GM12874 (cell line): ENCODE results near the gene LRRN2.

Experiments used
- TF ChIP-seq, protein P1 (sequence below): IDR thresholded peaks from 2 replicates; pipeline ENCODE4 v1.5.1; 2011; ENCODE audit warnings: low read depth, mild to moderate bottlenecking, control low read depth, low read length, moderate library complexity; ENCODE audit not compliant: insufficient read depth

The LRRN2 gene

DNA sequence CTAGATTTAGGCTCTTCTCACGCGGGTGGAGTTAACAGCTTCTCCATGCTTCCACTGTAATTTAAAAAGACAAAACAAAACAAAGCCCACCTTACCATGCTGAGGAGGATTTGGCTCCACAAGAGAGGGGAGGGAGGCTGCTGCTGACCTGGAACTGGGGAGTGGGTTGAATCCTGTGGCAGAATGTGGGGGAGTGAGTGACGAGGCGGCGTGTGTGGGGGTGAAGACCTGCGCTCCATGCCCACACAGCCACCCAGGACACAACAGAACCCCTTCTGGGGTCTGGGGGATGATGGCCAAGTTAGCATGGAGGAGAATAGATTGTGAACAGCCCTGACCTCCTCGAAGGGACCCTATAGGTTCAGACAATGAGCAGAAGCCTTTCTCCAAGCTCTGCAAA, 44.0 kb upstream of the LRRN2 start:
- TF ChIP-seq, protein P1, sequence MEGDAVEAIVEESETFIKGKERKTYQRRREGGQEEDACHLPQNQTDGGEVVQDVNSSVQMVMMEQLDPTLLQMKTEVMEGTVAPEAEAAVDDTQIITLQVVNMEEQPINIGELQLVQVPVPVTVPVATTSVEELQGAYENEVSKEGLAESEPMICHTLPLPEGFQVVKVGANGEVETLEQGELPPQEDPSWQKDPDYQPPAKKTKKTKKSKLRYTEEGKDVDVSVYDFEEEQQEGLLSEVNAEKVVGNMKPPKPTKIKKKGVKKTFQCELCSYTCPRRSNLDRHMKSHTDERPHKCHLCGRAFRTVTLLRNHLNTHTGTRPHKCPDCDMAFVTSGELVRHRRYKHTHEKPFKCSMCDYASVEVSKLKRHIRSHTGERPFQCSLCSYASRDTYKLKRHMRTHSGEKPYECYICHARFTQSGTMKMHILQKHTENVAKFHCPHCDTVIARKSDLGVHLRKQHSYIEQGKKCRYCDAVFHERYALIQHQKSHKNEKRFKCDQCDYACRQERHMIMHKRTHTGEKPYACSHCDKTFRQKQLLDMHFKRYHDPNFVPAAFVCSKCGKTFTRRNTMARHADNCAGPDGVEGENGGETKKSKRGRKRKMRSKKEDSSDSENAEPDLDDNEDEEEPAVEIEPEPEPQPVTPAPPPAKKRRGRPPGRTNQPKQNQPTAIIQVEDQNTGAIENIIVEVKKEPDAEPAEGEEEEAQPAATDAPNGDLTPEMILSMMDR, result no peak

DNA sequence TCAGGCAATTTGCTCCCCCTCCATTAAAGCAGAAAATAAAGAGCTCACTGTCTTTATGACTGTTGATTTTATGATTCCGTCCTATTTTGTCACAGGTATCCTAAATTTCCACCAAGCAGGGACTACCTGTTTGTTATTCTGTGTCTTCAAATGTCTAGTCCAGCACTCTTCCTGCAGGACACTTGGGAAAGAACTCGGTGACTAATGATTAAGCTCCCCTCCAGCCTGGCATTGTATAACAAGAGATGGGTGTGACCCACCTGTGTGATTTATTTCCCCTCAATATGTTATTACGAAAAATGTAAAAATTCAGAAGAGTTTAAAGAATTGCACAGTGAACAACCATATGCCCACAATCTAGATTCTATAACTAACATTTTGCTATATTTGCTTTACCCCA, 42.9 kb upstream of the LRRN2 start:
- TF ChIP-seq, protein P1, result no peak

DNA sequence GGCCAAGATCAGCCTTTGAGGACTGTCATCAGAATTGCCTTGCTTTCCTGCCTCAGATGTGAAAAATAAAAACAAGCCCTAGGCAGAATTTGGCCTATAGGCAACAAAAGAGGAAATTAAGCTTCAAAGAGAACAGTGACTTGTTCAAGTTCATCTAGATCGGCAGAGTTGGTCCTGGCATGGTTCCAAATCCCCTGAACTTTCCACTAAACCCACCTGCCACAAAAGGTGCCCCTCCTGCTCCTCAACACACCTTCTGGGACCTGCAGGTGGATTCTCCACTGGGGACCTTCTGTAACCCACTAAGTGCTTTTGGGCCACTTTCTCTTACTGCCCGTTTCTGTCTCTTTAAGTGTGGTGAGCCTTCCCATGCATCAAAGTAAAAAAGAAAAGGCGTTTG, 42.5 kb upstream of the LRRN2 start:
- TF ChIP-seq, protein P1, result no peak

DNA sequence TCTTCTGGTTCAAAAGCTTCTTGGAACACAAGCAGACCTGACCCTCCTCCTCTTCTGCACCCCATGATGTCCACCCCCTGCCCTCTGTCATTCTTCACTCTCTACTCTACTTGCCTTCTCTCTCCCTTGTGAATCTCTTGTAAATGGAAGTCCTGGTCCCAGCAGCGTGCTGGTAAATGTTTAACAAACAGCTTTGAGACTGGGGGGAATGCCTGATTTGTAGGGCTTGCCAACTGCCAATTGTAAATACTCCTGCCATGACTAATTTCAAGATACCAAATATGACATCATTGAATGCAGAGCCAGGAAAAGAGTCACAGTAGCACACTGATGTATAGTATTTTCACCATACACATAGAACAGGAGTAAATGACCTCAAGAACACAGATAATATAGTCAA, 40.9 kb upstream of the LRRN2 start:
- TF ChIP-seq, protein P1, result no peak

DNA sequence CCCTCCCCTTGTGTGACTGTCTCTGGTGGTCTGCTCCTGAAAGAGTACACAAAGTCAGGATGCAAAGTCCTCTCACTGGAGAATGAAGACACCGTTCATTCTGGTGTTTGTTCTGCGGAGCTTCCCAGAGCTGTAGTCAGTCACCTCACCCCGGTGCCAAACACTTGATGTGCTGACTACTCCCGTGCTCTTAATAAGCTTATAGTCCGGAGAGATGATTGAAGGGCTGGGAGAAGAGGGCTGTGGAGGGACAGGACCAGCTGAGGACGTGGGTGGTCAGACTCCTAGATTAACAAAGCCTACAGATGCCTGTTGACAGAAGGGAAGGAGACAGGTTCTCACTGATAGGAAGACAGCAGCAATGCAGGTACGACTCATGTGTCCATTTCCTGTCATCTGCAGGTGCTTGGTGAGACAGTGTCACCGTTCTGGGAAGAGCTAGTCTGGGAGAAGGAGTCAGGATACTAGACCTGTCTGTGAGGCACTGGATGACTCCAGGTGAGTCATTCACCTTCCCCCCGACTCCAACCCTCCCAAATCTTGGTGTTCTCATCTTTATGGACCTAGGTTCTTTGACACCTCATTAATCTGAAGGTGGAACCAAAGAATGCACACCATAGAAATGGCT, 40.4 kb upstream of the LRRN2 start:
- TF ChIP-seq, protein P1, result no peak

DNA sequence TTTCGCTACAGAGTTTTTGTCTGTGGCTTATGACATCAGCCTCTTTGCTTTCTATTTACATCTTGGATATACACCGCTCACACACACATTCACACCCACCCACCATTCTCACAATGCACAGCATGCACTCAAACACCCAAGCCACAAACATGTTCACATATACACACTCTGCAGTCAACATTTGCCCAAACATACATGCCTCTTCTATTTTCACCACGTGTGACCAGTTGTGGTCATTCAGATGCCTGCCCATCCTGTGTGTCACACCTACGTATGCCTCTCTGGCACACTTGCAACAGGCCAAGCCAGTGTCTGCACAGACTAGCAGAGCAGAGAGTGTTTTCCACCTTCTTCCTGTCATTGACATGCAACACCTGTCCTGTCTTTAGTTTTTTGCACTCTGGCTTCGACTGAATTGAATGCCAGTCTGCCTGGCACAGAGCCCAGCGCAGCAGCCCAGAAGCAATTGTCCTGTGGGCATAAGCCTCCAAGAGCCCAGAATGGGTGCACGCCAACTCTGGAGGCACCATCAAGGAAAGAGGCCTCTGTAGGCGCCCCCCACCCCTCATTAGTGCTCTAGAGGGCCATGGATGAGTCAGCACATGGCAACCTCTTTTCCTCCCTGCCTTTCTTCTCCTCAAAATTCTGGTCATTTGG, 37.7 kb upstream of the LRRN2 start:
- TF ChIP-seq, protein P1, result no peak

DNA sequence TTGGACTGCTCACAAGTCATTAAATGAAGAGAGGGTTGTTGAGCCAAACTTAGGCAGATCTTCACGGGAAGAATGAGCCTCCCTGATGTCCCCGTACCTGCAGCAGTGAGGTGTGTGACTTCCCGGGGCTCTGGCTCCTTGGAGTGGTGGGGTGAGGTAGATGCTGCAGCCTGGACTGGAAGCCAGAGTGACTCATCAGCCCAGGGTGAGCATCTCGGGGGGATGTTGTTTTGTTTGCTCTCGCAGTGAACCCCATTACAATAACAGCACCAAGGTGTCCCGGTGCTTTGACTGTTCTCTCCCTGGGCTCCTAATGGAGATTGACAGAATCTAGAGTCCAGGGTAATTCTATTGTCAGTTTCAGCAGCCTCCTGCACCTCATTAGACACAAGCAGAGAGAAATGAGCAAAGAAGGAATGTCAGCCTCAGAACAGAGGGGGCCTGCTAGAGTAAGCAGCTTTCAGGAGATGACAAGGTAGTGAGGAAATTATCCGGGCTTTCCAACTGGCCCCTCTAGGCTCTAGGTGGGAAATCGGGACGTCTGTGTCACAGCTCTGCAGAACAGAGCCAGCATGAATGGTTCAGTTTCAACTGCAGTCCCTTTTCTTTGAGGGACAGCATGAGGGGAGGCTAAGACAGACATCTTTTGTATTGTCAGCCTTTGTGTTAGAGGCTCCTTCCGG, 36.0 kb upstream of the LRRN2 start:
- TF ChIP-seq, protein P1, result no peak
